Ammon's horn (tissue), 1 donor: ENCODE results near the gene ZC2HC1C.
A peak's percentile ranks its signal among the peaks of the same experiment; 100 is the strongest.
"Not testable (repeated sequence)": the region's sequence is repeated elsewhere in the genome, so short reads cannot be mapped to it uniquely, and the experiment has no call there.

ENCODE experiments used
- DNase-seq: peaks from one replicate; pipeline ENCODE4 v3.0.0-alpha.2; 2016; ENCODE audit warnings: low spot score

Gene ZC2HC1C

DNA sequence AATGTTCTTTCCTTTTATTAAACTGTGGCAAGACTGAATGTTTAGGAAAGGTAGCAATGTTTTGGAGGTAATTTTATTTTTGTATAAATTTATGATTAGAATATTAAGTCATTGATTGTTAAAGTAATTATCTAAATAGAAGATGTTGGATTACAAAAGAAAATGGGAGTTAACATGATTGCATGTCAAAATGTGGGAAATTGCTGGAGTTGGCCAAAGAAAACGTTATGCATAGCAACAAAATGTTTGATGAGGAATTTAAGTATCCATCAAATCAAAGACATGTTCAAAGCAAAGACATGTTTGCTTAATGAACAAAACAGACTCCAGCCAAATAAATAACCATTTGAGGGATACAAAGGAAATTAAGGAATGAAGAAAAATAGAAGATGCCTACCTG lies 15.0 kb upstream of the ZC2HC1C start:
- no peak for DNase-seq

DNA sequence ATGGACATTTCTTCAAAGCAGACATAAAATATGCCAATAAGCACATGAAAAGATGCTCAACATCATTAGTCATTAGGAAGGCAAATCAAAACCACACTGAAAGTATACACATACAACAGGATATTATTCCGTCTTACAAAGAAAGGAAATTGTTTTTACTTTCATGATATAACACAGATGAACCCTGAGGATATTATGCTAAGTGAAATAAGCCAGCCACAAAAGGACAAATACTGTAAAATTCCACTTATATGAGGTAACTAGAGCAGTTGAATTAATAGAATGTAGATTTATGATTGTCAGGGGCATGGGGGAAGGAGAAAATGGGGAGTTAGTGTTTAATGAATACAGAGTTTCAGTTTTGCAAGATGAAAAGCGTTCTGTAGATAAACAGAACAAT lies 9.8 kb upstream of the ZC2HC1C start:
- DNase-seq: no peak

DNA sequence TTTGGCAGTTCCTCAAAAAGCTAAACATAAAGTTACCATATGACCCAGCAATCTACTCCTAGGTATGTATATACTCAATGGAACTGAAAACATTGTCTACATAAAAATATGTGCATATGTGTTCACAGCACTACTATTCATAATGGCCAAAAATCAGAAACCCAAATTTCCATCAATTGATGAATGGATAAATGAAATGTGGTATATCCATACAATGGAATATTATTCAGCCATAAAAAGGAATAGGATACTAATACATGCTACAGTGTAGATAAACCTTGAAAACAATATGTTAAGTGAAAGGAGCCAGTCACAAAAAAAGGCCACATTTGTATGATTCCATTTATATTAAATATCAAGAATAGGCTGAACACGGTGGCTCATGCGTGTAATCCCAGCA lies 9.0 kb upstream of the ZC2HC1C start:
- no peak for DNase-seq

DNA sequence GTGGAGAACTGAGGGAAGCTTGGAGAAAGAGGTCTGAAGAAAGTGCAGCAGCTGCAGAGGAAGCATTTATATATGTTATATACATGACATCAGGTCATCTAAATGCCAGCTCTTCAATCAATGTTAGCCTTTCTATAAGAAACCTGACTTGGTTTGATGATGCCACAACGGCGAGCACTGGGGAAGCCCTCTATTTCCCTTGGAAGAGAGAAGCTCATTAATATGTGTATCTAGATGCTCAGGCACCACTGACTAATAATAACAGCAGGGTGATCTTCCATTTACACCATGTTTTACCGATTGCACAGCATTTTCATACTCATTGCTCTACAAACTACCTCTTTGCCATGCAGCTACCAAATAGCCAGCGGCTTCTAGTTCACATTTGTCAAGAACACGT lies 6.4 kb upstream of the ZC2HC1C start:
- DNase-seq: no peak

DNA sequence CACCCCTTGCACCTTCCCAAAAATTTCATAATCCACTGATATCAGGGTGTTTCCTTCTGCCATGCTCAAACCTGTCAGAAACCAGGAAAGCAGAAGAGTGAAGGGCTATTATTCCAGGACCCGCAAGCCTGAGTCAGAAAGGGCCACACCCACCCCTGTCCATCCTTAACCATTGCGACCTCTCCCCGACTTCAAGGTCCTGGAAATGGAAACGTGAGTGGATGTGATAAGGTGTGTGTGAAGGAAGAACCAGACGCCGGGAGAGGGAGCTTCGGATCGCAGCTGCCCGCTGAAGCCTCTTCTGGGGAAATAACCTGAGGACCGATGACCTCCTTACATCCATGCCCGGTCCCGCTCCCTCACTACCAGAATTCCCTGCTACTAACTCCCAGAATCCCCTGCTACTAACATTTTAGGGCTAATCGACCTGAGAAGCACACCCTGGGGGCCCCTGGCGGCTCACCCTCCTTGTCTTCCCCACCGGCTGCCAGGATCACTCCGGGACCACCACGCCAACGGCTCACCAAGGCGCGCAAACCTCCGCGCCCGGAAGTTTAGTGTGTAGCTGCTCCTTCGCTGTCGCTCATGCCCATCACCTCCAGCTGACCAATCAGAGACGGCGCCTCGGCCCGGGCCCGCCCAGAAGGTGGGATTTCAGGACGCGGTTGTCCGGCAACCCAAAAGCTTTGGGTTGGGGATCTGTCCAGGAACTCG lies 5.8 kb upstream of the ZC2HC1C start, which contains the start of gene ACYP1:
TSS of gene ACYP1 (minus strand) at position 534 of the 714 bp plus-strand sequence. CDS start at position 63, 471 bp downstream.
- DNase-seq: peak; percentile 94

DNA sequence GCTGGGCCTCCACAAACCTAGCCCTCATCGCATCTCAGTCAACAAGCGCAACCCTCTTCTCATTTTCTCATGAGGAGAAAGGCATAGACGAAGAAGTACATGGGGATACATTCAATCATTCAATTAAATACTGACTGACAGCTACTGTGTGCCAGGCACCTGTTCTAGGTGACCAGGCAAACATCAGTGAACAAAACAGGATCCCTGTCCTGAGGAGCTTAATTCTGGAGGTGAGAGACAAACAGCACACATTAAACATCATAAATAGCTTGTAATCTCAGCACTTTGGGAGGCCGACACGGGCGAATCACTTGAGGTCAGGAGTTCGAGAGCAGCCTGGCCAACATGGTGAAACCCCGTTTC lies 5.3 kb upstream of the ZC2HC1C start:
- no peak for DNase-seq

DNA sequence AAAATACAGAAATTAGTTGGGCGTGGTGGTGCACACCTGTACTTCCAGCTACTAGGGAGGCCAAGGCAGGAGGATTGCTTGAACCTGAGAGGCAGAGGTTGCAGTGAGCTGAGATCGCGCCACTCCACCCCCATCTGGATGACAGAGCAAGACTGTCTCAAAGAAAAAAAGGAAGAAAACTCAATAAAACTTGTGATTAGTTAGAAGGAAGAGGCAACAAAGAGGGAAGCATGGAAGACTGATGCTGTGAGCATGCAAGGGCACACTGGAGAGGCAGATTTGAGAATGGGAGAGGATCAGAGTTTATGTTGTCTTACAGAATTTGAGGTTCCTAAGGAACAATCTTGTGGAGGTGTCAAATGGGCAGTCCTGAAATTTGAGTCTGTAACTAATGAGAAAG lies 2.8 kb upstream of the ZC2HC1C start:
- DNase-seq: no peak

DNA sequence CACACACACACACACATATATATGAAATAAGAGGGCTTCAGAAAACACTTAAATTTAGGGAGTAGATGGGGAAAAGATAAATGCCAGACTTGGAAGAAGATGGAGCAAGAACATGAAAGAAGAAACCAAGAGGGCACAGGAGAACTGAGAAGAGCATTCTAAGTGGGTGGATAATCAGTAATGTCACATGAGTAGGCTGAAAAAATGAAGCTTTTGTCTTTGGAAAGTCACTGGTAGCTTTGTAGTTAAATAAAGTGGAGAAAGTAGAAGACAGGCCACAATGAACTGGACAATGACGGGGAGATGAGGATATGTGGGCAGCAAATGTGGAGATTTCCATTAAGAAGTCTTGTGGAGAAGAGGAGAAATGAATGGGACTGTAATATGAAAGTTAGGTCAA lies 2.2 kb upstream of the ZC2HC1C start:
- no peak for DNase-seq

DNA sequence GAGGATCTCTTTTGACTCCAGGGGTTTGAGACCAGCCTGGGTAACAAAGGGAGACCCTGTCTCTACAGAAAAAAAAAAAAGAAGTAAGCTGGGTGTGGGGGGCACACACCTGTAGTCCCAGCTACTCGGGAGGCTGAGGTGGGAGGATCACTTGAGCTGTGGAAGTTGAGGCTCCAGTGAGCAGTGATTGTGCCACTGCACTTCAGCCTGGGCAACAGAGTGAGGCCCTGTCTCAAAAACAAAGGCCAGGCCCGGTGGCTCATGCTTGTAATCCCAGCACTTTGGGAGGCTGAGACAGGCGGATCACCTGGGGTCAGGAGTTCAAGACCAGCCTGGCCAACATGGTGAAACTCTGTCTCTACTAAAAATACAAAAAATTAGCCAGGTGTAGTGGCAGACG lies 1.7 kb upstream of the ZC2HC1C start:
- not testable (repeated sequence) for DNase-seq

DNA sequence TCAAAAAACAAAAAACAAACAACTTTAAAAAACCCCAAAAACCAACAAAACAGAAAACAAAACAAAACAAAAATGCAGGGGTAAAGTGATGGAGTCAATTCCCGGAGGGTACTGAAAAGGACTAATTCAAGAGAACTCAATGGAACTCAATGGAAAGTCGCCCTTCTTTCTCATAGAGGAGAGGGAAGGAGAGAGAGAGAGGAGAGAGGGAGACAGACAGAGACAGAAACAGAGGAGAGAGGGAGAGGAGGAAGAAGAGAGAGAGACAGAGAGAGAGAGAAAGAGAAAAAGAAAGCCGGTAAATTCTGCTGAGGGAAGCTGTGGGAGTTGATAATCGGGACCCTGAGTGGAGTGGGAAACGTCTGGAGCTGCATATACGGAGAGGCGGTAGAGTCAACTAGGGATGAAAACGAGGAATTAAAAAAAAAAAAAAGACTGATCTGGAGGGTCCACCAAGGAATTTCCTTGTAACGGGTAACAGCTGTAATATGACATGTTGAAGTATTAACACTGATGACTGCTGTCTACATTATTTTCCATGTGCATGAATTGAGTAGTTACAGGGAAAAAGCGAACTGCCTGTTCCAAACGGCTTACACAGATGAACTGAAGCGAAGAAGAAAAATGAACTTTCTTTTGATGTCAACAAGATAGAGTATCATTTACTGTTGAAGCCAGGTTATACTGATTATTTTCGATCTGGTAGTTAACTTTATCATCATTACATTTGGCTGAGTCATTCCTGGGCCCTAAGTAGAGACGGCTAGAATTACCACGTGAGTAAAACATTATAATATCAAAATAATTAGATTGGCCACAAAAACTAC lies 934 bp upstream of the ZC2HC1C start:
- DNase-seq: no peak

DNA sequence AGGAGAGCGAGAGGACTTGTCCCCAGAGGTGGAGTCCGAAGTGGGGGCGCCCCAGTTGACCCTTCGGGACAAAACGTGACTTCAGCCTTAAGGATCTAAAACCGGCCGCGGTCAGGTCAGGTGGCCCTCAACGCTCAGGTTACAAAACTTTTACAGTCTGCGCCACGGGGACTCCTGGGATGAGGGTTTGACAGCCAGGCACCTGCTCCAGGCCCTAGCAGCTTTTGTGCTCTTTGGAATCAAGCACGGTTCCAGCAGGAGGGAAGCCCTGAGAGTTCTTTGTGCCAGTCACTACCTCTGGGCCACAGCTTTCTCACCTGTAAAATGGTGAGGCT lies 337 bp downstream of the ZC2HC1C start:
- no peak for DNase-seq

DNA sequence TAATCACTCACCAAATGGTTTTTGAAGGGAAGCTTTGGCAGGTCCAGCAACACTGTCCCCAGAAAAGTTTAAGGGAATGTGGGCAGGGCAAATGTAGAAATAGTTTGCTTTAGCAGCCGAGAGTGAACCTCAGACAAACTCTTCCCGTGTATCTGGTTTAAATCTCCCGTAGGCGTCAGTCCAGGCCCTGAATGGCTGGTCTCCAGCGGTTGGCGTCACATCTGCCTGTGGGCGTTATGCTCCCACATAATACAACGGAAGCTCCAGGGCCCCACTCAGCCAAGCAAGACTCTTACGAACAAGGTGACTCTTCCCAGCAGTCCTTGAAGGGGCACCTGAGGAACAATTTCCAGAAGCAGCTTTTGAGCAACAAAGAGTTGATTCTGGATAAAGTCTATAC lies 942 bp downstream of the ZC2HC1C start:
- no peak for DNase-seq

DNA sequence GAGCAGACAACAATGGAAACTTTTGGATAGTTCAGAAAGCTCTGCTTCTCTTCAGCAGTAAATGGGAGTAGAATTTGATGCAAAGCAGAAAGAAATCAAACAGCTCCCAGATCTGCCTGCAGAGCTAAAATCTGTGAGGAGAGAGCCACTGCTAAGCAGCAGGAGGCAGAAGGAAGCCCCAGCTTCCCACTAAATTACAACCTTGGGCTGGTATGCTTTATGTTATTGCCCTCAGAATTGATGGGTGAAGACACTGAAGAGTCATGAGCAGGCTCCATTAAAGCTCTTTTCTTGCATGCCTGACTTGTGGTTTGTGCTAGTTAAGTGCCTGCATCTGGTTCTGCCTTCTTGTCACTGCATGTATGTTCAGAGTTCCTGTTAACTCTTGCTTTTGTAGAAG lies 8.4 kb downstream of the ZC2HC1C start:
- no peak for DNase-seq

DNA sequence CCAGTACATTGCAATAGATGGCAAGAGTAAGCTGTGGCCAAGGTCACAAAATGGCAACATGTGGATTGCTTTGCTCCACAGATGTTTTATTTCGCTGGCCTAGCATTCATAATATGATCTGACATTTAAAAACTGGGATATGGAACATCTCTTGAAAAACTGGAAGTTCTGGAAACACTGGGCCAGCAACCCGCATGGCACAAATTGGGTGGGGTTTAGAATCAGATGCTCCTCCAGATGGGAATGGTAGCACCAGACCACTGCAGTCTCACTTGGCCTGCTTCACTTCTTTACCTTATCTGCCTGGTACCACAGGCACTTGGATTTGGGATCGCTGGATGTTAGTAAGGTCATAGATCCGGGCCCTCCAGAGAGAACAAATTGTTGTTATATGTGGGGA lies 10.1 kb downstream of the ZC2HC1C start:
- DNase-seq: no peak

DNA sequence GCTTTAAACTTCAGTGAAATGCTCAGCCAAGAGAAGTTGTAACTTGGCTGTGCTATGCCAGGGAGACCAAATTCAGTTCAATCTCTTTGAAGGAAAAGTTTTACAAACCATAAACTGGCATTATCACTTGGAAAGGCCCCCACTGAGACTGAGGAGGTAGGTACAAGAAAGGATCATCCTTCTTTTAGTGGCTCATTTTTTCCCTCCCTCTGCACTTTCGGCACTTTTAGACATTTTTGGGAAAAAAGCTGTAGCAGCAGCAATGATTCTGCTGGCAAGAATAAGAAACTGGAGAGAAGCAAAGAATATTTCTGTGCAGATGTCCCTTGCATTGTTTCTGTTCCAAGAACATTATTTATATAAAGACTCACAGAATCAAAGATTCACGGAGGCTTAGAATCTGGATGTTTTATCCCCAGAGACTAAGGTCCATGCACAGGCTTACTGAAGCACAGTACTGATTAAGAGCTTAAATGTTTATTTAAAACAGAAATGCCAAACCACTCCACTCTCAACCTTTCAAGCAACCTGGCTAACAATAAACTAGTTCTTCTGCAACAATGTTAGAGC lies 12.3 kb downstream of the ZC2HC1C start:
- DNase-seq: no peak

DNA sequence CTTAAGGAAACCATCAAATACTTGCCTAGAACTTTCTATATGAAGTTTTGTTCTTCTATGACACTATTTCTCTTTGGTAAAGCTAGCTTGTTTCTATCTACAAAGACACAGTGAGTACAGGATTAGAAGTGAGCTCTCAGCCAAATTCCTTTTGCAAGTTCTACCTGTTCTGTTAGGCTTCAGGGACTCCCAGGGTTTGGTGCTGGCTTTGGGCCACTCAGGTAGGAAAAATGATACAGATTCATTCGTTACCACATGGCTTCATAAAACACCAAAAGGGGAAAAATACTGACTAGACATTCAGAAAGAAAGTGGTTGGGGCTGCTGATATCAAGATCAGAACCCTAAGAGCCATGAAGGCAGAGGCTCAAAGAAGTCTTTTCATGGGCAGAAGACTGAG lies 13.8 kb downstream of the ZC2HC1C start:
- no peak for DNase-seq

DNA sequence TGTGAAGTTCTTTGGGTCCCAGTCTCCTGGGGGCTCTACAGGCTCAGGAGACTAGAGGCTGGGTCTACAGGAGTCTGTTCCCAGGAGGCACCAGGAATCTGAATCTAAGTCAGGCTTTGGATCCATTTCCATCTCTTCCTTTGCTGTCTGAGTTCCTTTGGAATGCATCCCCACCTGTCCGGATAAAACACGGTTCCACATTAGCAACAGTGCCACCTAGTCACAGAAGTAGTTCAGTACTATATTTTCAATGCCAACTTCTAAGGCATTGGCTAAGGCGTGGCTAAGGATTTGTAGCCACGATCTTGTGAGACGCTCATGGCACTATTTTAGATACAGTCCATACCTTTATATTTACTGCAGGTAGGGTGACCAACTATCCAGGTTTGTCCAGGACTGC lies 15.1 kb downstream of the ZC2HC1C start:
- no peak for DNase-seq

DNA sequence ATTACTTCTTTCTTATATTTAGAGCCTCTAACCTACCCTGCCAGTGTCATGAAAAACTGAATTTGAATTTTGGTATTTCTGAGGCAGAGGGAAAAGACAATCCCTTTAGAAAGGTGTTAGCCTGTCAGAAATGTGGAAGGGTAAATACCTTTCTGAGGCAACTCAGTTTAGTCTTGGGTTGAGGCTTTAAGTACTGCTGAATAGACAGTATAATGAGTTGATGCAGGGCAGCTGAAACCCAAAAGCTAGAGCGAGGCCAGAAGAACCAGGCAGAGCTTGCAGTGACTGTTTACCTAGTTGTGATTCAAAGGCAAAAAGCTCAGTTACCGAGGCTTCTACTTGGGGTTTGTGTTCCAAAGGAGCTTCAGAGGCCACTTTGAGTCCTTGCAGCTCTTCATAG lies 18.7 kb downstream of the ZC2HC1C start:
- no peak for DNase-seq

DNA sequence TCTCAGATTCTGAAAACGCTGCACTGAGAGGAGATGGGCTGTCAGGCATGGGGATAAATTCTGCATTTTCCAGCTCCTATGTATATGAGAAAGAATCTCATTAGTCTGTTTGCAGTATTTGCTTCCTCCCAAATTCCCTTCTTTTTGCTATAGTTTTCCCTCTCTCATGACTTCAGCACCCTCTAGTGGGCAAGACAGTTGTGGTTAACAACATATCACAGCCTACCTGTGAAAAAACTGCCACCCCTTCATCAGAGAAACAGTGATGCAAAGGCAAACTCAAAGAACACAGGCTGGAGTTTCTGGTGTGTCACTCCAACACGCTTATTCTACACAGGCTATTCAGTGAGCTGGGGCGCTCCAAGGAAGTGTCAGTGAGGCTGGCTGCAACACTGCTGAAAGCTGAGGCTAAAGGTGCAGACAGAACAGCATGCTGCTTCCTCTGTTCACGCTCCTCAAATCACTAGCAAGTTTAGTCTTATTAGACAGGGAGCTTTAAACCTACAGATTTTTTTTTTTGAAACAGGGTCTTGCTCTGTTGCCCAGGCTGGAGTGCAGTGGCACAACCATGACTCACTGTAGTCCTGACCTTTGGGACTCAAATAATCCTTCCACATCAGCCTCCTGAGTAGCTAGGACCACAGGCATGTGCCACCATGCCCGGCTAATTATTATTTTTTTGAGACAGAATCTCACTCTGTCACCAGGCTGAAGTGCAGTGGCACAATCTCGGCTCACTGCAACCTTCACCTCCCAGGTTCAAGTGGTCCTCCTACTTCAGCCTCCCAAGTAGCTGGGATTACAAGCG lies 19.3 kb downstream of the ZC2HC1C start:
- peak; percentile 73 for DNase-seq

DNA sequence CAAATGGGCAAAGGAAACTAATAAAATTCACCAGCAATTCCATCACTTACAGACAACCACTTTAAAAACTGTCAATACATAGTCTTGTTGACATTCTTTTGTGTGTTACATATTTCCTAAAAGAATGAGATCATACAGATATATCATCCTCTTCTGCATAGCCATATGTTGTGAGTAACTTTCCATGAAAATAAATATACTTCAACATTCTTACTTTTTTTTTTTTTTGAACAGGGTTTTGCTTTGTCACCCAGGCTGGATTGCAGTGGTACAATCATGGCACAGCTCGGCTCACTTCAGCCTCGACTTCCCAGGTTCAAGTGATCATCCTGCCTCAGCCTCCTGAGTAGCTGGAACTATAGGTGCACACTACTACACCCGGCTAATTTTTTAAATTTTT lies 20.9 kb downstream of the ZC2HC1C start:
- no peak for DNase-seq

DNA sequence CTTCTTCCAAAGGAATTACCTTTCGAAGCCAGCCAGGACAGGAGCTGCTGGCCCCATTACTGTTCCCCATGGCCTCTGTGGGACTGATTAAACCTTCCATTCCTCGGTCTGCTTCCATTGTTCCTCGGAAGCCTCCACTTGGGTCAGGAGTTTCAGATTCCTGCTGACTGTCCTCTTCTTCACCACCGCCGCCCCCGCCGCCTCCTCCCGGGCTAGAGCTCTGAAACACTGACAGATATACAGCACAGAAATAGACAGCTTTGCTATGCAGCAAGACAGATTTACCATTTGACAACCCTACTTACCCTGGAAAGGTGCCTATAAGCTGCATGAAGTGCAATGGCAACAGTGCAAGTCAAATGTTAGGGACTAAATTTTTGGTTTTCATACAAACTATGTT lies 21.8 kb downstream of the ZC2HC1C start:
- DNase-seq: no peak

DNA sequence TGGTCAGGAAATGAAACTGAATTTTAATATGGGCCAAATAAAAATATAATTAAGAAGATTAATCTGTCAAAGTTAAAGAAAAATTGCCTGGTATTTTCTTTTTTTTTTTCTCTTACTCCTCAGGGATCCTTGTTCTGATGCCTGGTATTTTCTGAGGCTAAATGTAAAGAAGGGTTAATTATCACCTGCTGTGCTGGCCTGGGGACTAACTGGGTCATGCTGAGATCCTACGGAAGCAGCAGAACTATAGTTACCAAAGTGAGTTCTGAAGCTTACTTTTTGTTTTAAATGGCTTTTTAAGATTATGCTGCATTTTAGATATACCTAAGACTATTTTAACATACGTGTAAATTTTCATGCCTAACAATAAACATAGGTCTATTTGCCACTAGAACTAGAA lies 23.3 kb downstream of the ZC2HC1C start:
- no peak for DNase-seq

DNA sequence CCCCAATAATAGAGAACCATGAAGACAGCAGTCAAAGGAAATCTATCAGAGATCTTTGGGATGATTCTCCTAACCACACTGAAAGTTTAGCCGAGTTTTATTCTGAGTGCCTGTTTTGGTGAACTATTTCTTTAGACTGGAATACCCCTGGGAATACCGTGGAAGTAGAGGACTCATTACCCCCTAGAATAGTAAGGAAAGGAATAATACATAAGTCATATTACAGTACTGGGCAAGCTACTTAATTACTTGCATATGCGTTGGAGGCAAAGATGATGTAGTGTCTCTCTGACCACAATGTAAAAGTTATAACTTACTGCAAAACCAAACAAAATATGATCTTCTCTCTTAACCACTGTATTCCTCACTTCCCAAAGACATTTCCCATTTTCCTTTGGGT lies 25.5 kb downstream of the ZC2HC1C start:
- DNase-seq: no peak
